Keratinocyte (primary cell): ENCODE results near the gene FKBP14. TPM values are rescaled to one million over a fixed set of nuclear protein-coding genes. Genes with fewer than 3 reads are reported as not detected.

Experiments used
- DNase-seq: peaks from one replicate; pipeline ENCODE4 v3.0.0-alpha.2; 2011; ENCODE audit warnings: low read depth, missing footprints, low spot score
- FAIRE-seq: peaks from 2 replicates; lab custom pipeline; 2011; peaks lifted over from hg19 to GRCh38; lab: Jason Lieb, UNC
- H2AFZ ChIP-seq: 2 replicates; pipeline ENCODE4 v1.6.0; 2012; ENCODE audit warnings: low read length, control low read depth, inconsistent platforms; ENCODE audit not compliant: control insufficient read depth
- H3K27ac ChIP-seq: 2 replicates; pipeline ENCODE4 v1.5.1; 2011; ENCODE audit warnings: low read length; ENCODE audit not compliant: control insufficient read depth, insufficient read depth
- H3K27me3 ChIP-seq: 3 replicates; pipeline ENCODE4 v1.6.0; 2011; ENCODE audit warnings: low read length; ENCODE audit not compliant: control insufficient read depth, insufficient read depth; ENCODE audit errors: extremely low read depth
- H3K36me3 ChIP-seq, 2 experiments: 2 replicates in 1 of 2; 3 replicates in 1 of 2; pipeline ENCODE4 v1.5.1; 2011; ENCODE audit warnings: low read length in 2 of 2, mild to moderate bottlenecking in 1 of 2; ENCODE audit not compliant: control insufficient read depth in 2 of 2, insufficient read depth in 2 of 2; ENCODE audit errors: extremely low read depth in 1 of 2
- H3K4me1 ChIP-seq: 3 replicates; pipeline ENCODE4 v1.5.1; 2011; ENCODE audit warnings: low read length; ENCODE audit not compliant: control insufficient read depth, insufficient read depth; ENCODE audit errors: extremely low read depth
- H3K4me2 ChIP-seq: 3 replicates; pipeline ENCODE4 v1.6.0; 2011; ENCODE audit warnings: low read depth, low read length; ENCODE audit not compliant: control insufficient read depth, insufficient read depth; ENCODE audit errors: extremely low read depth
- H3K4me3 ChIP-seq, 3 experiments: fragments of 200-600 bp in 1 of 3; sonication (generic) in 1 of 3; 2 replicates in 2 of 3; 3 replicates in 1 of 3; pipeline ENCODE4 v1.5.1; 2011 to 2016; ENCODE audit warnings: low read length in 3 of 3, mild to moderate bottlenecking in 3 of 3, control low read depth in 2 of 3, inconsistent platforms in 1 of 3, low read depth in 1 of 3, mixed read lengths in 1 of 3, mixed run types in 1 of 3, moderate library complexity in 1 of 3; ENCODE audit not compliant: control insufficient read depth in 2 of 3, insufficient read depth in 2 of 3; ENCODE audit errors: extremely low read depth in 1 of 3
- H3K79me2 ChIP-seq: 2 replicates; pipeline ENCODE4 v1.6.0; 2012; ENCODE audit warnings: low read length; ENCODE audit not compliant: control insufficient read depth, insufficient read depth
- H3K9ac ChIP-seq: 3 replicates; pipeline ENCODE4 v1.6.0; 2011; ENCODE audit warnings: low read length; ENCODE audit not compliant: control insufficient read depth, insufficient read depth; ENCODE audit errors: extremely low read depth
- H3K9me1 ChIP-seq: 3 replicates; pipeline ENCODE4 v1.6.0; 2011; ENCODE audit warnings: low read length; ENCODE audit not compliant: control insufficient read depth, insufficient read depth; ENCODE audit errors: extremely low read depth
- H3K9me3 ChIP-seq: 2 replicates; pipeline ENCODE4 v1.5.1; 2012; ENCODE audit warnings: low read depth, low read length; ENCODE audit not compliant: control insufficient read depth
- H4K20me1 ChIP-seq: 3 replicates; pipeline ENCODE4 v1.6.0; 2011; ENCODE audit warnings: low read length; ENCODE audit not compliant: control insufficient read depth, insufficient read depth; ENCODE audit errors: extremely low read depth
- EZH2 ChIP-seq: IDR thresholded peaks from one replicate; pipeline ENCODE4 v1.6.1; 2012; ENCODE audit warnings: inconsistent platforms, mild to moderate bottlenecking, low read length, moderate library complexity
- dilution Hi-C: fragments of 300-500 bp; cut with MboI; formaldehyde crosslinking; loops from one replicate; pipeline ENCODE4 v1.7.0; 2020; ENCODE audit warnings: low sequenced_read_pairs; ENCODE audit not compliant: extremely low pct_ligation_motif_present
- polyA plus RNA-seq, 5 experiments: library from polyadenylated mRNA; depleted of rRNA in 3 of 5; stranded (reverse) in 3 of 5; stranded (forward) in 1 of 5; unstranded in 1 of 5; fragments of >200 nt; gene quantifications; 1 replicate in 1 of 5; 2 replicates in 3 of 5; 3 replicates in 1 of 5; pipeline versions ENCODE4 v1.2.1 to v1.2.3, GENCODE V29; 2011 to 2012; ENCODE audit warnings: missing spikeins in 2 of 5, low read depth in 1 of 5, low replicate concordance in 1 of 5
- TF ChIP-seq, protein P1 (sequence below), 3 experiments: IDR thresholded peaks in 1 of 3; conservative IDR thresholded peaks in 1 of 3; optimal IDR thresholded peaks in 1 of 3; 2 replicates in 2 of 3; 3 replicates in 1 of 3; pipeline versions ENCODE3 to v1.5.1; 2011; ENCODE audit warnings: low read length in 3 of 3, mild to moderate bottlenecking in 3 of 3, moderate library complexity in 2 of 3, control low read depth in 1 of 3, inconsistent platforms in 1 of 3; ENCODE audit not compliant: insufficient read depth in 2 of 3; ENCODE audit errors: extremely low read depth in 1 of 3

FKBP14 gene
- polyA plus RNA-seq, 1 donor (not counting 4 experiments of a cell fraction or from before 2014, with no cell fraction given), result 24.5 TPM

DNA sequence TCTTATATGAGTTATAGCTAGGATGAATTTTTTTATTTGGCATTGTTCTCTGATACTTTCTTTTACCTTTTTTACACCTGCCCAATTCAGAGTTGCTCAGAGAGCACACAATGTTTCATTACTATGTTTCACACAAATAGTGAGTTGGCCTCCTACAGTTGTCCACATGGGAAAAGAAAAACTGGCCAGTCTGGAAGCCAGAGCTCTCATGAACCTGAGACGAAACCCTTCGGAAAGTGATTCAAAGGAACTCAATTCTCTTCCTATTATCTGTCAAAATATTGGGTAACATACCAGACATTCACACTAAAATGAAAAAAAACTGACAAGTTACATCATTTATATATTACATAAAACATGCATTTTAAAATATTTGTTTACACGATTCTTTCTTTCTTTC, 52.2 kb downstream of the FKBP14 start:
- dilution Hi-C loops, result no loop called here
- Histone ChIP-seq H3K4me1 (no peaks in the 10 kb centered on the region), H3K9me3 (no peaks in the 10 kb centered on the region), H4K20me1 (no peaks in the 10 kb centered on the region), H3K4me2 (no peak overlapping the region), H3K9ac (no peak overlapping the region), H3K27me3 (no peaks in the 10 kb centered on the region), H3K4me3 (no peak overlapping the region), H3K27ac (no peak overlapping the region), H3K79me2 (peaks cover 76% of the 10 kb centered on the region), H2AFZ (no peak overlapping the region), H3K9me1 (no peaks in the 10 kb centered on the region), H3K36me3 (no peaks in the 10 kb centered on the region)
- TF ChIP-seq EZH2, result no peak
- TF ChIP-seq, protein P1, sequence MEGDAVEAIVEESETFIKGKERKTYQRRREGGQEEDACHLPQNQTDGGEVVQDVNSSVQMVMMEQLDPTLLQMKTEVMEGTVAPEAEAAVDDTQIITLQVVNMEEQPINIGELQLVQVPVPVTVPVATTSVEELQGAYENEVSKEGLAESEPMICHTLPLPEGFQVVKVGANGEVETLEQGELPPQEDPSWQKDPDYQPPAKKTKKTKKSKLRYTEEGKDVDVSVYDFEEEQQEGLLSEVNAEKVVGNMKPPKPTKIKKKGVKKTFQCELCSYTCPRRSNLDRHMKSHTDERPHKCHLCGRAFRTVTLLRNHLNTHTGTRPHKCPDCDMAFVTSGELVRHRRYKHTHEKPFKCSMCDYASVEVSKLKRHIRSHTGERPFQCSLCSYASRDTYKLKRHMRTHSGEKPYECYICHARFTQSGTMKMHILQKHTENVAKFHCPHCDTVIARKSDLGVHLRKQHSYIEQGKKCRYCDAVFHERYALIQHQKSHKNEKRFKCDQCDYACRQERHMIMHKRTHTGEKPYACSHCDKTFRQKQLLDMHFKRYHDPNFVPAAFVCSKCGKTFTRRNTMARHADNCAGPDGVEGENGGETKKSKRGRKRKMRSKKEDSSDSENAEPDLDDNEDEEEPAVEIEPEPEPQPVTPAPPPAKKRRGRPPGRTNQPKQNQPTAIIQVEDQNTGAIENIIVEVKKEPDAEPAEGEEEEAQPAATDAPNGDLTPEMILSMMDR (optimal IDR thresholded peaks at IDR 0.05 in 1 of 3, IDR thresholded peaks at IDR 0.05 in 1 of 3, conservative IDR thresholded peaks at IDR 0.05 in 1 of 3; ENCODE audit: extremely low read depth in 1 of 3, insufficient read depth in 2 of 3, low read length in 3 of 3), result no peak
- FAIRE-seq, result no peak
- DNase-seq, result no peak

DNA sequence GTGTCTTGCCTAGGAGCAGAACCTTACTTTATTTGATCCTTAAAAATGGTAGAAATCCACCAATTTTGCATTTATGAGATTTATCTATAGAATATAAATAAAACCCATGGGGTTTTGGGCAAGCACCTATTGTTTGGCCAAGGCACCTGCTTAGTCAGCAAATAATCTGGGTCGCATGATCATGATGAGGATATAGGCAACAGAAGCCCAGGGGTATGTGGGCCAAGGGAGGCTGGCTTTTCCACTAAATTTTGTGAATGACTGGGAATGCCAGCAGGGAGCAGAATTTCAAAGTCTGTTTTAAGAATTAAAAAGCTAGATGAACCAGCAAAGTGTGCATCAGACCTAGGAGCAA, 54.2 kb downstream of the FKBP14 start:
- Histone ChIP-seq H4K20me1 (peaks cover 6% of the 10 kb centered on the region), H3K4me1 (no peaks in the 10 kb centered on the region)

More for the DNA sequence above, 54.2 kb downstream of the FKBP14 start:
- no peaks in the 10 kb centered on the region for H3K27me3 ChIP-seq
- no peak overlapping the region for H2AFZ ChIP-seq
- DNase-seq (no peak), FAIRE-seq (no peak)
- H3K9me1 ChIP-seq, result no peaks in the 10 kb centered on the region
- no peak overlapping the region for H3K9ac ChIP-seq
- peaks cover 70% of the 10 kb centered on the region for H3K79me2 ChIP-seq
- TF ChIP-seq EZH2, result no peak
- TF ChIP-seq, protein P1 (optimal IDR thresholded peaks at IDR 0.05 in 1 of 3, IDR thresholded peaks at IDR 0.05 in 1 of 3, conservative IDR thresholded peaks at IDR 0.05 in 1 of 3; ENCODE audit: extremely low read depth in 1 of 3, insufficient read depth in 2 of 3, low read length in 3 of 3), result no peak
- H3K9me3 ChIP-seq, result no peaks in the 10 kb centered on the region
- no peak overlapping the region for H3K4me3 ChIP-seq
- H3K27ac ChIP-seq, result no peak overlapping the region
- no peaks in the 10 kb centered on the region for H3K36me3 ChIP-seq
- dilution Hi-C loops, result no loop called here
- H3K4me2 ChIP-seq, result no peak overlapping the region
